K562 (cell line): ENCODE measurements around the gene TAF1B. TPM values are rescaled to one million over a fixed set of nuclear protein-coding genes. Genes with fewer than 3 reads are reported as not detected.

ENCODE experiments used
- ATAC-seq: fragments of 200-7000 bp; cut with Tn5 transposase; 3 replicates; pipeline ENCODE4 v1.9.1; 2020; ENCODE audit warnings: moderate library complexity
- BruUV-seq: library from RNA; stranded (reverse); fragments of 400-500 nt; replicated peaks from 2 replicates; lab custom pipeline; 2021; lab: Mats Ljungman, UMichigan
- CTCF ChIA-PET: fragments of 300-600 bp; formaldehyde crosslinking; extraction: SDS; loops from one replicate; lab custom pipeline; 2021; ENCODE audit warnings: low intra/inter-chr PET ratio; lab: Yijun Ruan, JAX
- POLR2A ChIA-PET: fragments of 300-600, 350-650 bp; sonication (Branson Sonifier 250); formaldehyde crosslinking; extraction: SDS; loops from one replicate; lab custom pipeline; 2021; ENCODE audit warnings: antibody characterized with exemption, inconsistent platforms; lab: Yijun Ruan, JAX
- DNase-seq, 4 experiments: peaks; one replicate each; pipeline versions ENCODE4 v3.0.0 to v3.0.0-alpha.2; 2011 to 2018; ENCODE audit warnings: low spot score in 3 of 4, mixed read lengths in 3 of 4; ENCODE audit errors: extremely low read depth in 1 of 4
- FAIRE-seq: peaks from 2 replicates; lab custom pipeline; 2011; peaks lifted over from hg19 to GRCh38; lab: Jason Lieb, UNC
- H2AFZ ChIP-seq: 2 replicates; pipeline ENCODE4 v1.6.0; 2011; ENCODE audit warnings: low read depth, low read length, control low read depth, inconsistent platforms
- H3K27ac ChIP-seq: fragments of 200-600 bp; 3 replicates; pipeline ENCODE4 v1.8.0; 2011; ENCODE audit warnings: low read depth, mild to moderate bottlenecking, control low read depth, inconsistent platforms, low read length, moderate library complexity, mixed read lengths; ENCODE audit errors: extremely low read depth
- H3K27me3 ChIP-seq, 2 experiments: fragments of 300-600 bp in 1 of 2; 2 replicates in 1 of 2; 3 replicates in 1 of 2; pipeline versions ENCODE4 v1.6.0 to v1.8.0; 2011; ENCODE audit warnings: inconsistent platforms in 2 of 2, low read length in 2 of 2, mild to moderate bottlenecking in 1 of 2, mixed read lengths in 1 of 2, moderate library complexity in 1 of 2; ENCODE audit not compliant: control insufficient read depth in 2 of 2, insufficient read depth in 2 of 2
- H3K36me3 ChIP-seq: fragments of 300-600 bp; 3 replicates; pipeline ENCODE4 v1.8.0; 2011; ENCODE audit warnings: mild to moderate bottlenecking, low read length, inconsistent platforms; ENCODE audit not compliant: control insufficient read depth, insufficient read depth
- H3K4me1 ChIP-seq, 2 experiments: fragments of 200-600 bp in 1 of 2; replicated peaks in 1 of 2; 2 replicates in 1 of 2; 3 replicates in 1 of 2; pipeline versions ENCODE4 v1.5.1 to v1.8.0; 2011; ENCODE audit warnings: inconsistent platforms in 2 of 2, low read length in 2 of 2, mild to moderate bottlenecking in 1 of 2, mixed read lengths in 1 of 2, moderate library complexity in 1 of 2; ENCODE audit not compliant: control insufficient read depth in 2 of 2, insufficient read depth in 2 of 2
- H3K4me2 ChIP-seq: 2 replicates; pipeline ENCODE4 v1.6.1; 2011; ENCODE audit warnings: low read length, control low read depth, inconsistent platforms, mixed read lengths; ENCODE audit not compliant: insufficient read depth
- H3K4me3 ChIP-seq: fragments of 200-600 bp; sonication (generic), shearing (Covaris generic); 2 replicates; pipeline ENCODE4 v1.5.1; 2016; ENCODE audit warnings: control low read depth, inconsistent platforms
- H3K79me2 ChIP-seq: fragments of 200-600 bp; 3 replicates; pipeline ENCODE4 v1.8.0; 2011; ENCODE audit warnings: low read length, inconsistent platforms; ENCODE audit not compliant: control insufficient read depth, insufficient read depth
- H3K9ac ChIP-seq, 2 experiments: 2 replicates each; pipeline versions ENCODE4 v1.6.0 to v1.6.1; 2011; ENCODE audit warnings: low read depth in 2 of 2, low read length in 2 of 2, control low read depth in 1 of 2, inconsistent platforms in 1 of 2, mild to moderate bottlenecking in 1 of 2, mixed read lengths in 1 of 2; ENCODE audit not compliant: insufficient read depth in 1 of 2
- H3K9me1 ChIP-seq: one replicate; pipeline ENCODE4 v1.6.0; 2011; ENCODE audit warnings: inconsistent platforms, mild to moderate bottlenecking, low read length, moderate library complexity; ENCODE audit not compliant: control insufficient read depth, insufficient read depth
- H3K9me3 ChIP-seq: replicated peaks from 2 replicates; pipeline ENCODE4 v1.5.1; 2011; ENCODE audit warnings: low read depth, low read length, inconsistent platforms; ENCODE audit not compliant: control insufficient read depth, insufficient read depth
- H4K20me1 ChIP-seq: replicated peaks from 2 replicates; pipeline ENCODE4 v1.6.1; 2011; ENCODE audit warnings: low read length, inconsistent platforms, mixed read lengths; ENCODE audit not compliant: control insufficient read depth, insufficient read depth
- CBFA2T3 ChIP-seq: fragments of 450-650 bp; IDR thresholded peaks from 2 replicates; pipeline ENCODE4 v1.6.1; 2017
- ELF4 ChIP-seq: fragments of 450-650 bp; formaldehyde crosslinking; IDR thresholded peaks from 2 replicates; pipeline ENCODE4 v1.4.0; 2022; ENCODE audit warnings: missing genetic modification characterization
- NFATC3 ChIP-seq: fragments of 450-650 bp; IDR thresholded peaks from 2 replicates; pipeline ENCODE4 v1.6.1; 2017; ENCODE audit warnings: mild to moderate bottlenecking
- NFIC ChIP-seq: fragments of 450-650 bp; IDR thresholded peaks from 2 replicates; pipeline ENCODE4 v1.6.1; 2017; ENCODE audit warnings: mild to moderate bottlenecking, inconsistent platforms
- PHF20 ChIP-seq: fragments of 450-650 bp; IDR thresholded peaks from 2 replicates; pipeline ENCODE4 v1.6.1; 2018; ENCODE audit not compliant: partially characterized antibody
- ZNF175 ChIP-seq: fragments of 200-800 bp; sonication (Bioruptor generic); IDR thresholded peaks from 2 replicates; pipeline ENCODE4 v1.6.1; 2016; ENCODE audit warnings: low read depth, mild to moderate bottlenecking, missing genetic modification characterization, missing compliant biosample characterization
- ZNF316 ChIP-seq: fragments of 450-650 bp; IDR thresholded peaks from 2 replicates; pipeline ENCODE4 v1.6.1; 2016
- ZNF668 ChIP-seq: fragments of 250-450 bp; sonication (Bioruptor Pico); IDR thresholded peaks from 2 replicates; pipeline ENCODE4 v1.8.0; 2022; ENCODE audit warnings: mild to moderate bottlenecking, inconsistent platforms
- WGBS: fragments of 100-300 bp; shearing (Covaris generic); methylation state at CpG from one replicate; pipeline ENCODE4 v1.1.6; 2016; ENCODE audit warnings: low coverage, mixed read lengths; ENCODE audit not compliant: insufficient coverage; ENCODE audit errors: missing lambda C conversion rate; 5-methylcytosine and 5-hydroxymethylcytosine counted together
- in situ Hi-C: fragments of 300-500 bp; cut with MboI; formaldehyde crosslinking; loops from 4 replicates; pipeline ENCODE4 v1.15.0; 2018; ENCODE audit warnings: inconsistent platforms, mixed read lengths
- intact Hi-C: fragments of 100-400 bp; cut with micrococcal nuclease; formaldehyde crosslinking; loops from 2 replicates; pipeline ENCODE4 v1.14.2; 2022
- polyA plus RNA-seq, 8 experiments: library from polyadenylated mRNA; depleted of rRNA in 4 of 8; stranded (reverse) in 5 of 8; unstranded in 3 of 8; fragments of >200 nt; fragmentation: Nextera tagmentation in 2 of 8; fragmentation: Illumina TruSeq in 1 of 8; extraction: Ambion mirVana in 2 of 8; extraction: Trizol in 1 of 8; gene quantifications; 2 replicates each; pipeline versions ENCODE4 v1.2.1 to v1.2.3, GENCODE V29; 2011 to 2014; ENCODE audit warnings: inconsistent platforms in 1 of 8, missing spikeins in 1 of 8
- total RNA-seq, 7 experiments: library from RNA; depleted of rRNA in 6 of 7; stranded (reverse); fragments of >200 nt in 6 of 7; fragmentation: Illumina TruSeq in 2 of 7; extraction: Trizol in 2 of 7; gene quantifications; 2 replicates each; pipeline versions ENCODE4 v1.2.1 to v1.2.3, GENCODE V29; 2011 to 2021; ENCODE audit warnings: low replicate concordance in 1 of 7

The TAF1B gene
- total and polyA plus RNA-seq, 9 of the 15 experiments (the other 6 are each of a cell fraction or from before 2014, with no cell fraction given), result 8.8 to 25.1 (median 17.3) TPM

GRCh38 chr2:9805435-9806297 is 37.6 kb upstream of the TAF1B start:
- WGBS, result 33% methylated on average over 8 of the region's 8 CpGs
- DNase-seq, result no peak
- no peaks in the 10 kb centered on the region for H4K20me1 ChIP-seq
- H3K79me2 ChIP-seq, result no peaks in the 10 kb centered on the region
- H2AFZ ChIP-seq, result no peak overlapping the region
- ChIA-PET CTCF (interaction anchor here (0.6 kb wide), 1 partner anchor 14 kb away, joined by 3 read pairs; no protein-coding TSS in a partner anchor), POLR2A (no interaction called here)
- TF ChIP-seq CBFA2T3 (no peak), NFATC3 (no peak), ZNF668 (CRISPR knock-in tag) (no peak), PHF20 (no peak), ELF4 (CRISPR knock-in tag) (no peak), NFIC (peak; percentile 28; the same call in 1 of the 2 replicates), ZNF175 (CRISPR knock-in tag) (no peak), ZNF316 (peak; percentile 25; the same call in 1 of the 2 replicates)
- H3K9me1 ChIP-seq, result no peaks in the 10 kb centered on the region
- no peak overlapping the region for H3K4me2 ChIP-seq
- no peaks in the 10 kb centered on the region for H3K36me3 ChIP-seq
- in situ Hi-C loops (loop anchor here (25.0 kb wide), 1 partner anchor 857 kb away; no protein-coding TSS in a partner anchor), intact Hi-C loops (loop anchor here (10.0 kb wide), 1 partner anchor 629 kb away; no protein-coding TSS in a partner anchor)
- H3K9me3 ChIP-seq, result no peaks in the 10 kb centered on the region
- no TSS peak for BruUV-seq
- no peak for ATAC-seq
- no peaks in the 10 kb centered on the region; a peak in 1 of 5 replicates for H3K27me3 ChIP-seq
- peak; percentile 32 for FAIRE-seq
- H3K4me1 ChIP-seq, result peaks cover 14 to 33% of the 10 kb centered on the region in 2 experiments
- no peak overlapping the region for H3K4me3 ChIP-seq
- H3K27ac ChIP-seq, result no peak overlapping the region
- no peak overlapping the region; a peak in 1 of 4 replicates for H3K9ac ChIP-seq
